Stimulated activated CD4-positive, alpha-beta T cell treated with anti-CD3 and anti-CD28 coated beads, Interleukin-1b, Interleukin-23, amount 100 ng/mL, for 24 hours (primary cell): ENCODE results near the gene EIF2B1.

ENCODE experiments used
- DNase-seq, 4 experiments: peaks; one replicate each; pipeline ENCODE4 v3.0.0-alpha.2; 2020; ENCODE audit warnings: low read depth in 4 of 4, low spot score in 1 of 4

The EIF2B1 gene

DNA sequence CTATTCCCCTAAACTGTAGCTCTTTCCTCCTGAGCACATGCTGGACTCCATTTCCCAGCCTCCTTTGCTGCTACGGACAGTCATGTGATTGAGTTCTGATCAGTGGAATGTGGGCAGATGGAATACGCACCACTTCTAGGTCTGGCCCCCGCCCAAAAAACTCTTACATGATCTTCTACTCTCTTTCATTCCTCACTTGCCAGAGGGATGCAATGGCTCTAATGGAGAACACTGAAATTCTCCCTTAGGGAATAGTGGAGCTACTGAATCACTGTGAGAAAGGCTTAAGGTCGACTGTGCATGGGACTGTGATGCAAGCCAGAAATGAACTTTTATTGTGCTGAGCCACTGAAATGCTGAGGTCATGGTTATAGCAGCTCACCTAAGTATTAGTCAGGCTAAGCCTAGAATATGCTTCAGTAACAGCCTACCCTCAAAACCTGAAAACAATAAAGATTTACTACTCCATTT, 62.1 kb downstream of the EIF2B1 start:
- DNase-seq, result no peak
